ENCODE results near the gene GDF15.

- no peak for TF ChIP-seq POLR2AphosphoS5 (IDR thresholded peaks at IDR 0.05; ENCODE audit: low read depth)
- no peak for TF ChIP-seq EZH2 (IDR thresholded peaks at IDR 0.05; ENCODE audit: low read depth, unreplicated experiment)
- no peak for TF ChIP-seq STAT1 (IDR thresholded peaks at IDR 0.05; ENCODE audit: unreplicated experiment)
- no peak for TF ChIP-seq CTCF (conservative IDR thresholded peaks at IDR 0.05; ENCODE audit: low read depth in 2 of 2)
- TF ChIP-seq ZNF331 (CRISPR knock-in tag; IDR thresholded peaks at IDR 0.05; ENCODE audit: low read depth), result no peak
- no peak for TF ChIP-seq EZH2phosphoT487 (IDR thresholded peaks at IDR 0.05; ENCODE audit: unreplicated experiment)
- no peak for TF ChIP-seq REST (IDR thresholded peaks at IDR 0.05; ENCODE audit: unreplicated experiment)
- TF ChIP-seq JUNB (IDR thresholded peaks at IDR 0.05; ENCODE audit: unreplicated experiment), result no peak
Observed at GRCh38 chr19:18338541-18338940, 47.4 kb upstream of the GDF15 start.

Measured in GM23338 (cell line).